GM12873 (cell line): ENCODE results near the gene SLC35F6.

Experiments used
- CTCF ChIP-seq: IDR thresholded peaks from 2 replicates; pipeline ENCODE4 v1.5.1; 2012; ENCODE audit warnings: low read depth, mild to moderate bottlenecking, moderate library complexity, low read length, control low read depth; ENCODE audit not compliant: insufficient read depth; ENCODE audit errors: missing control alignments

Gene SLC35F6

GRCh38 chr2:26816893-26817292 lies 52.8 kb downstream of the SLC35F6 start:
- no peak for TF ChIP-seq CTCF

GRCh38 chr2:26818255-26818654 lies 54.2 kb downstream of the SLC35F6 start:
- TF ChIP-seq CTCF, result no peak

- TF ChIP-seq CTCF, result no peak
Observed at GRCh38 chr2:26818972-26819371, 54.9 kb downstream of the SLC35F6 start.

GRCh38 chr2:26820932-26821331 lies 56.8 kb downstream of the SLC35F6 start:
- no peak for TF ChIP-seq CTCF

GRCh38 chr2:26822877-26823276 lies 58.8 kb downstream of the SLC35F6 start:
- TF ChIP-seq CTCF, result no peak
